ENCODE data around the gene CCDC33.

Gene CCDC33

GRCh38 chr15:74229686-74230085 lies 6.4 kb upstream of the CCDC33 start:
- Histone ChIP-seq H3K4me1 (ENCODE audit: control insufficient read depth, insufficient read depth, low read length) (peaks cover 47% of the 10 kb centered on the region), H3K4me3 (ENCODE audit: insufficient read depth, low read depth, low read length) (no peak overlapping the region), H3K36me3 (ENCODE audit: control insufficient read depth, insufficient read depth, low read length) (no peaks in the 10 kb centered on the region), H3K27ac (ENCODE audit: insufficient read depth, low read depth, low read length, poor library complexity, severe bottlenecking) (no peak overlapping the region), H3K27me3 (ENCODE audit: control insufficient read depth, insufficient read depth, low read length, poor library complexity, severe bottlenecking) (peaks cover 4% of the 10 kb centered on the region), H3K9me3 (ENCODE audit: control insufficient read depth, low read length) (no peaks in the 10 kb centered on the region)
- 93 to 95% methylated on average over 3 of the region's 3 CpGs for WGBS, 2 experiments

DNA sequence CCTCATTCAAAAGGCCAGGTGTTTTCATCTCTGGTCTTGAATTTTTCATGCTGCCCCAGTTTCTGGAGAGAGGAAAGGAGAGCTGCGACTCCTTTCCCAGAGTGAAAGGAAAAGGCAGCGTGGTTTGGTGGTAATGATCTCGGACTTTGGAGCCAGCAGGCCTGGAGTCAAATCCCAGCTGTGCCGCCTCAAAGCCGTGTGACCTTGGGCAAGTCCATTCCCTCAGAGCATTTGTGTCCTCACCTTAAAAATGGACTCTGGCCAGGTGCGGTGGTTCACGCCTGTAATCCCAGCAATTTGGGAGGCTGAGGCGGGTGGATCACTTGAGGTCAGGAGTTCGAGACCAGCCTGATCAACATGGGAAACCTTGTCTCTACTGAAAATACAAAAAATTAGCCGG lies 4.7 kb upstream of the CCDC33 start:
- 94 to 96% methylated on average over 10 of the region's 10 CpGs for WGBS, 2 experiments
- Histone ChIP-seq H3K9me3 (ENCODE audit: control insufficient read depth, low read length) (no peaks in the 10 kb centered on the region), H3K4me1 (ENCODE audit: control insufficient read depth, insufficient read depth, low read length) (peaks cover 42% of the 10 kb centered on the region)

GRCh38 chr15:74233373-74233772 lies 2.8 kb upstream of the CCDC33 start:
- Histone ChIP-seq H3K27me3 (ENCODE audit: control insufficient read depth, insufficient read depth, low read length, poor library complexity, severe bottlenecking) (no peaks in the 10 kb centered on the region), H3K36me3 (ENCODE audit: control insufficient read depth, insufficient read depth, low read length) (no peaks in the 10 kb centered on the region), H3K27ac (ENCODE audit: insufficient read depth, low read depth, low read length, poor library complexity, severe bottlenecking) (no peak overlapping the region), H3K9me3 (ENCODE audit: control insufficient read depth, low read length) (no peaks in the 10 kb centered on the region), H3K4me1 (ENCODE audit: control insufficient read depth, insufficient read depth, low read length) (peaks cover 36% of the 10 kb centered on the region), H3K4me3 (ENCODE audit: insufficient read depth, low read depth, low read length) (no peak overlapping the region)
- 87 to 88% methylated on average over 6 of the region's 6 CpGs for WGBS, 2 experiments

More for the DNA sequence above, 4.7 kb upstream of the CCDC33 start:
- no peak overlapping the region for H3K4me3 ChIP-seq (ENCODE audit: insufficient read depth, low read depth, low read length)
- H3K27me3 ChIP-seq (ENCODE audit: control insufficient read depth, insufficient read depth, low read length, poor library complexity, severe bottlenecking), result no peaks in the 10 kb centered on the region
- H3K36me3 ChIP-seq (ENCODE audit: control insufficient read depth, insufficient read depth, low read length), result no peaks in the 10 kb centered on the region
- no peak overlapping the region for H3K27ac ChIP-seq (ENCODE audit: insufficient read depth, low read depth, low read length, poor library complexity, severe bottlenecking)

GRCh38 chr15:74233851-74234597 lies 2.1 kb upstream of the CCDC33 start:
- WGBS, 2 experiments, result 80 to 87% methylated on average over 3 of the region's 3 CpGs

DNA sequence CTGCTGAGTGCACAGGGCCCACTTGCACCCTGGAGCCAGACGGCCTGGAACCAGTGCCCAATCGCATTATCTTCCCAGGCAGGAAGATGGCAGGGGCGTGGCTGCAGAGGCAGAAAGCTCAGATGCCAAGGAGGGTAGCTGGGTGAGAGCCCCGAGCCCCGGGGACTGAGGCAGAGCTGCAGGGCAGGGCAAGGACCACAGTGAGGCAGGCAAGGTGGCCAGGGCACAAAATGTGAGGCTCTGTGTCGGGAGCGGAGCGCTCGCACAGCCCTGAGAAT lies 1.6 kb upstream of the CCDC33 start:
- no peak overlapping the region for H3K27ac ChIP-seq (ENCODE audit: insufficient read depth, low read depth, low read length, poor library complexity, severe bottlenecking)
- WGBS, 2 experiments, result 91 to 92% methylated on average over 9 of the region's 9 CpGs
- peaks cover 38% of the 10 kb centered on the region for H3K4me1 ChIP-seq (ENCODE audit: control insufficient read depth, insufficient read depth, low read length)
- no peaks in the 10 kb centered on the region for H3K9me3 ChIP-seq (ENCODE audit: control insufficient read depth, low read length)
- H3K36me3 ChIP-seq (ENCODE audit: control insufficient read depth, insufficient read depth, low read length), result no peaks in the 10 kb centered on the region
- no peak overlapping the region for H3K4me3 ChIP-seq (ENCODE audit: insufficient read depth, low read depth, low read length)
- no peaks in the 10 kb centered on the region for H3K27me3 ChIP-seq (ENCODE audit: control insufficient read depth, insufficient read depth, low read length, poor library complexity, severe bottlenecking)

More at GRCh38 chr15:74233851-74234597, 2.1 kb upstream of the CCDC33 start:
- no peak overlapping the region for H3K4me3 ChIP-seq (ENCODE audit: insufficient read depth, low read depth, low read length)
- H3K27ac ChIP-seq (ENCODE audit: insufficient read depth, low read depth, low read length, poor library complexity, severe bottlenecking), result no peak overlapping the region
- no peaks in the 10 kb centered on the region for H3K27me3 ChIP-seq (ENCODE audit: control insufficient read depth, insufficient read depth, low read length, poor library complexity, severe bottlenecking)
- no peaks in the 10 kb centered on the region for H3K36me3 ChIP-seq (ENCODE audit: control insufficient read depth, insufficient read depth, low read length)
- H3K4me1 ChIP-seq (ENCODE audit: control insufficient read depth, insufficient read depth, low read length), result peaks cover 38% of the 10 kb centered on the region
- no peaks in the 10 kb centered on the region for H3K9me3 ChIP-seq (ENCODE audit: control insufficient read depth, low read length)

DNA sequence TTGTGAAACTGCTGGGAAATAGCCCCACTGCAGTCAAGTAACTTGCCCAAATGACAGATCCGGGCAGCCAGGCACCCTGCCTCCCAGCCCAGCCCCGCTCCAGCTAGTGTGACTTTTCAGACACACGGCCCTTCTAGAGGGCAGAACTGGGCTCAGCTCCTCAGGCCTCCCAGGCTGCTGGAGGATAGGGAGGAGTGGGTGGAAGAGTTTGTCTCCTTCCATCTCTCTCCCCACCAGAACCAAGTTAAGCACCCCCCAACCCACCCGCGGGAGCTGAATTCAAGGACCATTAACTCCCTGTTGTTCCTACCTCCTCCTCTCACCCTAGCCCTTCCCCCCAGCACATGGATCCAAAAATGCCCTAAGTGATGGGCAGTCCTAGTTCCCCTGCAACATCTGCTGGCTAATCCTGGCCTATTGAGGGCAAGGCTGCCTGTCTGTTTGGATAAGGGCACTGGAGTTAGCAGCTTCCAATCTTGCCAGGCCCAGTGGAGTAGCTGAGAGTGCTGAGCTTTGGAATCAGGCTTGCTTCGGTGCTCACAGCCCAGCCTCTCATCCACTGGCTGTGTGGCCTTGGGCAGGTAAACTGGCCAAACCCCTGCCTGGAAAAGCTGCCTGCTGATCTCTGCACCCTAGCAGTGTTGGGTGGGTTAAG lies 3.1 kb downstream of the CCDC33 start:
- Histone ChIP-seq H3K36me3 (ENCODE audit: control insufficient read depth, insufficient read depth, low read length) (no peaks in the 10 kb centered on the region), H3K4me1 (ENCODE audit: control insufficient read depth, insufficient read depth, low read length) (peaks cover 48% of the 10 kb centered on the region), H3K9me3 (ENCODE audit: control insufficient read depth, low read length) (no peaks in the 10 kb centered on the region), H3K27ac (ENCODE audit: insufficient read depth, low read depth, low read length, poor library complexity, severe bottlenecking) (no peak overlapping the region), H3K27me3 (ENCODE audit: control insufficient read depth, insufficient read depth, low read length, poor library complexity, severe bottlenecking) (no peaks in the 10 kb centered on the region), H3K4me3 (ENCODE audit: insufficient read depth, low read depth, low read length) (no peak overlapping the region)
- 53 to 57% methylated on average over 6 of the region's 6 CpGs for WGBS, 2 experiments

- Histone ChIP-seq H3K27me3 (ENCODE audit: control insufficient read depth, insufficient read depth, low read length, poor library complexity, severe bottlenecking) (no peaks in the 10 kb centered on the region), H3K9me3 (ENCODE audit: control insufficient read depth, low read length) (no peaks in the 10 kb centered on the region), H3K4me1 (ENCODE audit: control insufficient read depth, insufficient read depth, low read length) (peaks cover 47% of the 10 kb centered on the region), H3K36me3 (ENCODE audit: control insufficient read depth, insufficient read depth, low read length) (no peaks in the 10 kb centered on the region), H3K27ac (ENCODE audit: insufficient read depth, low read depth, low read length, poor library complexity, severe bottlenecking) (no peak overlapping the region), H3K4me3 (ENCODE audit: insufficient read depth, low read depth, low read length) (no peak overlapping the region)
- 75 to 78% methylated on average over 5 of the region's 5 CpGs for whole genome bisulfite sequencing, 2 experiments
Measured at GRCh38 chr15:74240002-74240568, 4.0 kb downstream of the CCDC33 start.

- Histone ChIP-seq H3K4me3 (ENCODE audit: insufficient read depth, low read depth, low read length) (no peak overlapping the region), H3K36me3 (ENCODE audit: control insufficient read depth, insufficient read depth, low read length) (no peaks in the 10 kb centered on the region), H3K27me3 (ENCODE audit: control insufficient read depth, insufficient read depth, low read length, poor library complexity, severe bottlenecking) (no peaks in the 10 kb centered on the region), H3K4me1 (ENCODE audit: control insufficient read depth, insufficient read depth, low read length) (peaks cover 55% of the 10 kb centered on the region), H3K9me3 (ENCODE audit: control insufficient read depth, low read length) (no peaks in the 10 kb centered on the region), H3K27ac (ENCODE audit: insufficient read depth, low read depth, low read length, poor library complexity, severe bottlenecking) (no peak overlapping the region)
- WGBS, 2 experiments, result 81 to 88% methylated on average over 4 of the region's 4 CpGs
Measured at GRCh38 chr15:74240897-74241614, 4.9 kb downstream of the CCDC33 start.

DNA sequence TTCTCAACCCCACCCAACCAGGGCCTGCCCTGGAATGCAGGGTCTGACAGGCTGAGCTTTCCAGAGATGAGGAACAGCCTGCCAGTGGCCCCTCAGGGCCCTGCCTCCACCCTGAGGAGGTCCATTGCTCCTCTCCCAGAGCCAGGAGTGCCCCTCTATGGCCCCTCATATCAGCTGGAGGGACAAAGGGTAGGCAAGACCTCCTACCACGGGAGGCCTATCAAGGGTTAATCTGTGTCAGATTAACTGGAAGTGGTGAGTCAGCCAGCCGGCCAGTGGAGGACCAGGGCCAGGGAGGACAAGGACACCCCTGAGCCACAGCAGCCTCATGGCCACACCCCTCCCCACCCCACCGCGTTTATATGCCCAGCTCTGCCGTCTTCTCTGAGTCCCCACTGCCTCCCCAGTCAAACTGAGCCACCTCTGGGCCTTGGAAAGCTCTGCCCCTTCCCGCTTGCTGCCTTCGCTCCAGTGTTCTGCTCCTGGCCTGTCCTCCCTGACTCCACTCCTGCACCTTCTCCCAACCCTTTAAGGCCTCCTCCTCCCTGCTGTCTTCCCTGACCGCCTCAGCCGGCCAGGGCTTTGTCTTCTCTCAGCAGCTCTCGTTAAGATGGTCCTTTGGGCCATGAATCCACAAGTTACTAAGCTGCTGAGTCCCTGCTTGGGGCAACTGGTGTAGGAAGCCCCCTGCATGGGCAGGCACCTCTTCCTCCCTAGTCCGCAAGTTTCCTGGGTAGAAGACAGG lies 6.5 kb downstream of the CCDC33 start:
- Histone ChIP-seq H3K36me3 (ENCODE audit: control insufficient read depth, insufficient read depth, low read length) (no peaks in the 10 kb centered on the region), H3K27ac (ENCODE audit: insufficient read depth, low read depth, low read length, poor library complexity, severe bottlenecking) (no peak overlapping the region), H3K4me3 (ENCODE audit: insufficient read depth, low read depth, low read length) (no peak overlapping the region), H3K9me3 (ENCODE audit: control insufficient read depth, low read length) (no peaks in the 10 kb centered on the region), H3K27me3 (ENCODE audit: control insufficient read depth, insufficient read depth, low read length, poor library complexity, severe bottlenecking) (no peaks in the 10 kb centered on the region), H3K4me1 (ENCODE audit: control insufficient read depth, insufficient read depth, low read length) (peaks cover 58% of the 10 kb centered on the region)
- WGBS, 2 experiments, result 33 to 34% methylated on average over 11 of the region's 11 CpGs
